Stimulated activated CD4-positive, alpha-beta T cell treated with anti-CD3 and anti-CD28 coated beads, Interleukin-12 subunit alpha, Interleukin-12 subunit beta, amount 100 ng/mL, for 4 hours (primary cell): ENCODE results near the gene TEX29.

Experiments
- DNase-seq: peaks from one replicate; pipeline ENCODE4 v3.0.0-alpha.2; 2020

Gene TEX29

GRCh38 chr13:111323549-111323948, 3.1 kb downstream of the TEX29 start:
- DNase-seq = no peak

- DNase-seq = no peak
Observed at GRCh38 chr13:111323950-111324651, 3.7 kb downstream of the TEX29 start.

- DNase-seq = no peak
Observed at GRCh38 chr13:111324736-111325135, 4.3 kb downstream of the TEX29 start.

GRCh38 chr13:111325146-111325890, 4.9 kb downstream of the TEX29 start:
- no peak for DNase-seq

- DNase-seq = no peak
Observed at GRCh38 chr13:111325941-111326620, 5.6 kb downstream of the TEX29 start.

- DNase-seq = no peak
Observed at GRCh38 chr13:111326621-111326965, 6.2 kb downstream of the TEX29 start.

- no peak for DNase-seq
Observed at GRCh38 chr13:111326981-111327642, 6.7 kb downstream of the TEX29 start.

- DNase-seq = no peak
Observed at GRCh38 chr13:111327730-111328573, 7.5 kb downstream of the TEX29 start.

- no peak for DNase-seq
Observed at GRCh38 chr13:111328574-111329410, 8.3 kb downstream of the TEX29 start.

GRCh38 chr13:111329641-111330040, 9.2 kb downstream of the TEX29 start:
- DNase-seq = no peak

- DNase-seq = no peak
Observed at GRCh38 chr13:111330066-111330610, 9.7 kb downstream of the TEX29 start.

GRCh38 chr13:111335298-111335697, 14.9 kb downstream of the TEX29 start:
- DNase-seq = no peak

- no peak for DNase-seq
Observed at GRCh38 chr13:111336666-111337065, 16.2 kb downstream of the TEX29 start.

- DNase-seq = no peak
Observed at GRCh38 chr13:111337206-111337605, 16.8 kb downstream of the TEX29 start.

GRCh38 chr13:111337741-111338140, 17.3 kb downstream of the TEX29 start:
- DNase-seq = no peak

- DNase-seq = no peak
Observed at GRCh38 chr13:111338841-111339240, 18.4 kb downstream of the TEX29 start.

- no peak for DNase-seq
Observed at GRCh38 chr13:111339366-111340143, 19.1 kb downstream of the TEX29 start.

- no peak for DNase-seq
Observed at GRCh38 chr13:111341886-111342285, 21.4 kb downstream of the TEX29 start.

- no peak for DNase-seq
Observed at GRCh38 chr13:111342721-111343120, 22.3 kb downstream of the TEX29 start.

- no peak for DNase-seq
Observed at GRCh38 chr13:111343186-111343805, 22.9 kb downstream of the TEX29 start.
